Measurements from ENCODE around the gene SP110.

GRCh38 chr2:230176996-230177395, 42.8 kb downstream of the SP110 start:
- no peak for TF ChIP-seq GATA3 (IDR thresholded peaks at IDR 0.05; ENCODE audit: low read depth, low read length)
- no peak for TF ChIP-seq GATA2 (IDR thresholded peaks at IDR 0.05; ENCODE audit: low read depth, low read length)
